NCI-H1930 (cell line): ENCODE measurements around the gene MAPK13.

ENCODE experiments used
- DNase-seq, 2 experiments: peaks; one replicate each; lab custom pipeline; 2025; lab: John Stamatoyannopoulos, UW

Gene MAPK13

DNA sequence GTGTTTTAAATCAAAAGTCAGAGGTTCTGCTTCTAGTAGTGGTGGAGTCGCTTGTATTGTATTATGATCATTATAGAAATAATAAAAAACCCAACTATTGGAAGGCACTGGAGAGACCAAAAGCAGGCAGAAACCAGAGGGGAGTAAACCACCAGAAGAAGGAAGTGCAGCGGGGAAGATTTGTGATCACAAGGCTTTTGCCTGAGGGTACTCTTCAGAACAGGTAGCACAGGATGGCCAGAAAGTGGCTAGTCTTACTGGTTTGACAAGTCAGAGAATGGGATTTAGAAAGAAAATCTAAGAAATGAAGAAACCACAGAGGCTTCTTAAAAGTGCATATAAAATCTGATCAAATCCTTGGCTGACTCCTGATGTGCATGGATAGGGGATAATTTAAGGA lies 24.0 kb downstream of the MAPK13 start:
- no peak for DNase-seq

DNA sequence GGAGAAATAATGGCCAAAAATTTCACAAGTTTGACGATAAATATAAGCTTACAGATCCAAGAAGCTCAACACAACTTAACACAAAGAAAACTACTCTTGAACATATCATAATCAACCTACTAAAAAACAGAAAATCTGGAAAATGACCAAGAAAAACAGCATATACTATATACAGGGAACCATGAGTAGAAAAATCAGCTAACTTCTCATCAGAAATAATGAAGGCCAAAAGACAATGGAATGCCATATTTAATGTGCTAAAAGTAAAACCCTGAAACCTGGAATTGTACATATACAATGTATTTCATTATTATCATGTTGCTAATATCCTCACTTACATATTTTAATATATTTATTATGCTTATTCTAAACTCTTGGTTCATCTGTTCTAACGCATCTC lies 25.3 kb downstream of the MAPK13 start:
- DNase-seq: no peak

GRCh38 chr6:36160147-36160760 lies 29.9 kb downstream of the MAPK13 start:
- DNase-seq: no peak

DNA sequence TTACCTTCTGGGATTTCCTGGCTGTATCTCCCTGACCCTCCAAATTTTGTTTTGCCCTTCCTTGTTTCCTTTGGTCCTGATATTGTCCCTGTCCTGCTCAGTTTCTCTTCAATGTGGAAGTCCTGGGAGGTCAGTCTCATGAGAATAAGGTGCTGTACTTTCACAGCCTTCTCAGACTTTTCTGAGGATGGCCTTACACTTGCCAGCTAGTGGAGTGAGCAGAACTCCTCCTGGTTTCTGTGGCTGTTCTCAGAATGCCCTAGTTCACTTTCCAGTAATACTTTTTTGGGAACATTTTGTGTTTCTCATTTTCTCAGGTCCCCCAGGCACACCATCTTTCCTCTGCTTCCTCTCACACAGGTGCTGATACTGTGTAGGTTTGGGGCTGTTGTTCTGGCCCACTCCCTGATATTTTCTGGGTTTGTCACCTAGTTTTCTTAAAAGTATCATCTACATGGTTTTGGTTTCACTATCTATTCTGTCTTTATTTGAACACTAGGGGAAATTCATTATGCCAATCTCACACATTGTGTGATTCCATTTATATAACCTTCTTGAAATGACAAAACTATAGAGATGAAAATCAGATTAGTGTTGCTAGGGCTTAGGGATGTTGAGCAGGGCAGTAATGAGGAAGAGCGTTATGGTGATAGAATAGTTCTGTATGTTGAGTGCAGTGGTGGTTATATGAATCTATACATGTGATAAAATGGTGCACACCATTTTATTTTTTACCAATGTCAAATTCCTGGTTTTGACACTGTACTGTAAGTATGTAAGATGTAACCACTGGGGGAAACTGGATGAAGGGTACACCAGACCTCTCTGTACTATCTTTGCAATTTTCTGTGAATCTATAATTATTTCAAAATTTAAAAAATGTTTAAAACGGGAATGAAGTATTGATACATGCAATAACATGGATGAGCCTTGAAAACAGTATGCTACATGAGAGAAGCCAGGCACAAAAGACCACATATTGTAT lies 39.0 kb downstream of the MAPK13 start:
- DNase-seq: no peak

- no peak for DNase-seq
Measured at GRCh38 chr6:36170704-36171103, 40.4 kb downstream of the MAPK13 start.

DNA sequence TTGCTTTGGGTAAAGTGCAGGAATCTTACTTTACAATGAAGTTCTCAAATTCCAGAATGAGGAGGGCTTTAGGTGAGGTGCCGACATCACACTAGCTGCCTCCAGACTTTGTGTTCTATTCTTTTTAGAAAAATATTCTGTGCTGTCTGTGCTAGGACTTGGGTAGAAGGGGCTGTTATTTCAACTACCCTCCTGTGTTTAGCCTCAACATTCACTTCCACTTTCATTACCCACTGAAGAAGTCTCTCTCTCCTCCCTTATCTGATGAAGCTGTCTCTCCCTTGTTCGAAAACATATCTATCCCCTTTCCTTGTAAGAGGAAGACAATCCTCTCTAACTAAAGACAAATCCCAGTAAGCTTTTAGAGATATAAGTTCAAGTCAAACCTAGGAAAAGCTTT lies 41.3 kb downstream of the MAPK13 start:
- no peak for DNase-seq

DNA sequence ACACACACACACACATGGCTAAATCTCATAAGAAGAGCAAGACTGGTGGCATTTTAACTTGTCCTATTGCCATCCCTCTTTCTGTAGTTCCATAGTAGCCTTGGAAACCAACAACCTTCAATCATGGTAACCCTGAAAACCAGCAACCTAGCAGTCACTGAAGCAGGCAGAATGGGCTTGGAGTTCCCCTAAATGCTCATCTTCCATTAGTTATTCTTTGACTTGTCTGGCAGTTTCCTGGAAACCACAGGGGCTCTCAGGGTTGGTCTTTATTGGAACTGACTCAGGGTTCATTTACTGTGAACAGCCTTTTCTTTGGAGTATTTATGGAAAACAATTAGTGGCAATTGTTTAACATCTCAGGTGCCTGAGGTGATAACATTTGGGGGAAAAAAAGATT lies 46.9 kb downstream of the MAPK13 start:
- DNase-seq: no peak

- DNase-seq: no peak
Measured at GRCh38 chr6:36178544-36178943, 48.2 kb downstream of the MAPK13 start.

DNA sequence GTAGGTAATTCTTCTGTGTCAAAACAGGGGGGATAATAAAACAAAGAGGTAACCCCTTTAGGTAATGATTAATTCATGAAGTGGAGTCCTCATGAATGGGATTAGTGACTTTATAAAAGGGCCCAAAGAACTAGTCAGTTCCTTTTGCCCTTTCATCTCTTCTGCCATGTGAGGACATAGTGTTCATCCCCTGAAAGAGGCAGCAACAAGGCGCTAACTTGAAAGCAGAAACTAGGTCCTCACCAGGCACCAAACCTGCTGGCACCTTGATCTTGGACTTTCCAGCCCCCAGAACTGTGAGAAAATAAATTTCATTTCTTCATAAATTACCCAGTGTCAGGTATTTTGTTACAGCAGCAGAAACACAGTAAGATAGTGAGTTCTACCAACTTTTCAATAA lies 49.8 kb downstream of the MAPK13 start:
- DNase-seq: no peak

DNA sequence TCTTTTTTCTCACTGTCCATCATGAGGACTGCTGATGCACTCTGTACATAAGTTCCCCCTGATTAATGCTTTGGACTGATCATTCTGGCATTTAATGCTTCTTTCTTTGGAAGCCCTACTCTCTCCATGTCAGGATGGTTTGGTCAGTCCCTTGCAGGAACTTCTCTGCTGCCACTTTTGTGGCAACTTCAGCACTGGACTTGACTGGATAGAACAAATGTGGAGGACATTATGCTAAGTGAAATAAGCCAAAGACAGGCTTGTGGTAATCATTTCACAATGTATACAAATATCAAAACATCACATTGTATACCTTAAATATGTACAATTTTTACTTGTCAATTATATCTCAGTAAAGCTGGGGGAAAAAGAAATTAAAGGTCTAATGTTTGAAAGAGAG lies 54.0 kb downstream of the MAPK13 start:
- DNase-seq: no peak

DNA sequence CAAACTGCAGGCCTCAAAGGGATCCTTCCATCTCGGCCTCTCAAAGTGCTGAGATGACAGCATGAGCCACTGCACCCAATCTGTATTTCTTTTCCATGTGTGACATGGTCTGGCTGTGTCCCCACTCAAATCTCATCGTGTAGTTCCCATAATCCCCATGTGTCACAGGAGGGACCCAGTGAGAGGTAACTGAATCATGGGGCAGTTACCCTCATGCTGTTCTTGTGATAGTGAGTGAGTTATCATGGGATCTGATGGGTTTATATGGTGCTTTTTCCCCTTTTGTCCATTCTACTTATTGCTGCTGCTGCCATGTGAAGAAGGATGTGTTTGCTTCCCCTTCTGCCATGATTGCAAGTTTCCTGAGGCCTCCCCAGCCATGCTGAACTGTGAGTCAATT lies 55.9 kb downstream of the MAPK13 start:
- no peak for DNase-seq

DNA sequence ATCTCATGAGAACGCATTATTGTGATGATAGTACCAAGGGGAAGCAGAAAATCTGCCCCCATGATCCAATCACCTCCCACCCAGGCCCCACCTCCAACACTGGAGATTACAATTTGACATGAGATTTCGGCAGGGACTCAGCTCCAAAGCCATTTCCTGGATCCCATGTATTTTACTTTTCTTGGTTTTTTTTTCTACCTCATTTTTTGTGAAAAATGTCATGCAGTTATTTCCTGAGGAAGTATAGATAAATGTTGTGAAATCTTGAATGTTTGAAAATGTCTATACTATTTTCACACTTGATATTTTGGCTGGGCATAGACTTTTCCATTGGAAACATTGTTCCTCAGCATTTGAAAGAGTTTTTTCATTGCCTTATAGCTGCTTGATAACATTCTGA lies 57.1 kb downstream of the MAPK13 start:
- DNase-seq: no peak
